Neutrophil (primary cell): ENCODE results near the gene ING3.

ENCODE experiments used
- H3K27ac ChIP-seq: fragments of 200-600 bp; sonication (generic); 2 replicates; pipeline ENCODE4 v1.5.1; 2016; ENCODE audit warnings: mild to moderate bottlenecking, moderate library complexity
- H3K27me3 ChIP-seq: fragments of 200-600 bp; sonication (generic); 2 replicates; pipeline ENCODE4 v1.6.0; 2016; ENCODE audit warnings: mild to moderate bottlenecking
- H3K36me3 ChIP-seq: fragments of 200-600 bp; sonication (generic); 2 replicates; pipeline ENCODE4 v1.5.1; 2017
- H3K4me1 ChIP-seq, 2 experiments: fragments of 200-600 bp in 1 of 2; sonication (generic) in 1 of 2; 1 replicate in 1 of 2; 2 replicates in 1 of 2; pipeline versions ENCODE4 v1.5.1 to v1.6.1; 2013 to 2016; ENCODE audit warnings: low read depth in 1 of 2, low read length in 1 of 2, mild to moderate bottlenecking in 1 of 2, moderate library complexity in 1 of 2; ENCODE audit not compliant: control insufficient read depth in 1 of 2, insufficient read depth in 1 of 2
- H3K4me3 ChIP-seq, 2 experiments: fragments of 200-600 bp in 1 of 2; sonication (generic) in 1 of 2; 1 replicate in 1 of 2; 2 replicates in 1 of 2; pipeline ENCODE4 v1.5.1; 2013 to 2016; ENCODE audit warnings: low read depth in 1 of 2, low read length in 1 of 2, mild to moderate bottlenecking in 1 of 2, moderate library complexity in 1 of 2
- H3K9me3 ChIP-seq: fragments of 200-600 bp; sonication (generic); 2 replicates; pipeline ENCODE4 v1.5.1; 2016
- TF ChIP-seq, protein P1 (sequence below): fragments of 200-600 bp; sonication (generic); IDR thresholded peaks from 2 replicates; pipeline ENCODE4 v1.5.1; 2016; ENCODE audit warnings: antibody characterized with exemption

ING3 gene

DNA sequence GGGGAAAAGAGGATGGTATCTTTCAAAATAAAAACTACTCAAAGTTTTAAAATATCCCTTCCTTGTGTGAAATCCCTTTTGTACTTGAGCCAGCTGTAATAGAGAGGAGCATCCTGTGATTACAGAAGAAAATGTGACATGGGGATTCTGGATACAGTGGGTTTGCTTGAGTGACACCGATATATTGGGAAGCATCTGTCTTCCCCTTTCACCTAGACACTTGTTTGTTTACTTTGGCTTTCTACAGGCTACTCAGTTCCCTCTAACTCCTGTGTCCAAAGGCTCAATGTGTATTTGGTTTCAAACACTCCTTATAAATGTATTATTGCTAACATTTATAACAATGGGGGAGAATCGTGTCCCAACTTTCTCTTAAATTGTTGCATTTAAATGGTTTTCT lies 62.3 kb downstream of the ING3 start:
- TF ChIP-seq, protein P1, sequence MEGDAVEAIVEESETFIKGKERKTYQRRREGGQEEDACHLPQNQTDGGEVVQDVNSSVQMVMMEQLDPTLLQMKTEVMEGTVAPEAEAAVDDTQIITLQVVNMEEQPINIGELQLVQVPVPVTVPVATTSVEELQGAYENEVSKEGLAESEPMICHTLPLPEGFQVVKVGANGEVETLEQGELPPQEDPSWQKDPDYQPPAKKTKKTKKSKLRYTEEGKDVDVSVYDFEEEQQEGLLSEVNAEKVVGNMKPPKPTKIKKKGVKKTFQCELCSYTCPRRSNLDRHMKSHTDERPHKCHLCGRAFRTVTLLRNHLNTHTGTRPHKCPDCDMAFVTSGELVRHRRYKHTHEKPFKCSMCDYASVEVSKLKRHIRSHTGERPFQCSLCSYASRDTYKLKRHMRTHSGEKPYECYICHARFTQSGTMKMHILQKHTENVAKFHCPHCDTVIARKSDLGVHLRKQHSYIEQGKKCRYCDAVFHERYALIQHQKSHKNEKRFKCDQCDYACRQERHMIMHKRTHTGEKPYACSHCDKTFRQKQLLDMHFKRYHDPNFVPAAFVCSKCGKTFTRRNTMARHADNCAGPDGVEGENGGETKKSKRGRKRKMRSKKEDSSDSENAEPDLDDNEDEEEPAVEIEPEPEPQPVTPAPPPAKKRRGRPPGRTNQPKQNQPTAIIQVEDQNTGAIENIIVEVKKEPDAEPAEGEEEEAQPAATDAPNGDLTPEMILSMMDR: no peak
- H3K4me3 ChIP-seq: no peak overlapping the region
- no peaks in the 10 kb centered on the region for H3K4me1 ChIP-seq
- no peaks in the 10 kb centered on the region for H3K9me3 ChIP-seq
- no peak overlapping the region for H3K27ac ChIP-seq
- H3K36me3 ChIP-seq: no peaks in the 10 kb centered on the region
- H3K27me3 ChIP-seq: peaks cover 14% of the 10 kb centered on the region

DNA sequence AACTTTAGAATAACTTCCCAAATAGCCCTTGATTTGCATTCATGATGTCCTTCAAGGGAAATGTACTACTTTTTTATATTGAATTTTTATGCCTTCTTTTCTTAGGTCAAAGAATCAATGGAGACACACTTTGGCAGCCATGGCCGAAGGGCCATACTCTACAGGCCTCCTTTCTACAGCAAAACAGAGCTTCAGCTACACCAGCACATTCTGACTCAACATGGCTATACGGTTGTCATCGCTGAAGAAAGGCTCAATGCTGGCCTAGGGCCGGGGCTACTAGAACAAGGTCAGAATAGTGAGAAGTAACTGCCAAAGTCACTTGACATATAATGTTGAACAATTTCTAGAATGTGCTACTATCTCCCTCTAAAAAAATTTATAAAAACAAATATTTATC lies 65.0 kb downstream of the ING3 start:
- H3K4me3 ChIP-seq: no peak overlapping the region
- TF ChIP-seq, protein P1: no peak
- no peaks in the 10 kb centered on the region for H3K27me3 ChIP-seq
- no peaks in the 10 kb centered on the region for H3K4me1 ChIP-seq
- no peaks in the 10 kb centered on the region for H3K36me3 ChIP-seq
- H3K27ac ChIP-seq: no peak overlapping the region
- no peaks in the 10 kb centered on the region for H3K9me3 ChIP-seq

DNA sequence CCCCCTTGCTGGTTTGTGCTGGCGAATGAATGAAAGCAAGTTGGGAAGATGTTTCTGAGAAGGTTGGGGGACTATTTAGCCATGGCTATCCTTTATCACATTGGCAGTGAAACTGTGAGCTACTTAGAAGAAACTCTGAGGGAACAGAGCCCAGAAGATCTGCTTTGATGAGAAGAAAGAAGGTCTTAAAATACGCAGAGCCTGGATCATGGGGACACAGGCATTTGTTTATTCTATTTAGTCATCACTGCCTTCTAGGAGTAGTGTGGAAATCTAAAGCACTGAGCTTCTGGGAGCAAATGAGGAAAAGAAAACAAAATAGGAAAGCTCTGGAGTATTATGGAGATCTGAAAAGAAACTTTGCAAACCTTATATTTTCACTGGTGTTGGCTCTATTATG lies 66.4 kb downstream of the ING3 start:
- TF ChIP-seq, protein P1: no peak
- no peaks in the 10 kb centered on the region for H3K9me3 ChIP-seq
- no peak overlapping the region for H3K27ac ChIP-seq
- H3K4me3 ChIP-seq: no peak overlapping the region
- H3K4me1 ChIP-seq: no peaks in the 10 kb centered on the region
- H3K36me3 ChIP-seq: no peaks in the 10 kb centered on the region
- no peaks in the 10 kb centered on the region for H3K27me3 ChIP-seq

DNA sequence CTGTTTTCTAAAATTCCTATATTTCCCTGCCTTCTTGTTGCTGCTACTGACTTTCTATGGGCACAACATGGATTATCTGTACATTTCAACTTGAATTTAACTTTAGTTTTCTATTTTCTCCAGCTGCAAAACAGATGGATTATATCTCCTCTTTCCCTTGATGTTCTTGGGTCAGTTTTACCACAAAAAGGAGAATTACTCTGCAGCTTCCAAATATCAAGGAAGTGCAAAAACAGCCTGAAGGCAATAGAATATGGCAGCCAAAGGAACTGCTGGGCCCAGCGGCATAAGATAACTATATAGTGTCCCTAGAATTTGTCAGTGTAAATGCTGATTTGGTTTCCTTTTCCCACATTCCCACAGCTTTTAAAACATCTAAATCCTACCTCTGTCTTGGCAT lies 67.0 kb downstream of the ING3 start:
- H3K27me3 ChIP-seq: no peaks in the 10 kb centered on the region
- no peaks in the 10 kb centered on the region for H3K36me3 ChIP-seq
- TF ChIP-seq, protein P1: no peak
- no peaks in the 10 kb centered on the region for H3K4me1 ChIP-seq
- H3K27ac ChIP-seq: no peak overlapping the region
- H3K4me3 ChIP-seq: no peak overlapping the region
- H3K9me3 ChIP-seq: no peaks in the 10 kb centered on the region

DNA sequence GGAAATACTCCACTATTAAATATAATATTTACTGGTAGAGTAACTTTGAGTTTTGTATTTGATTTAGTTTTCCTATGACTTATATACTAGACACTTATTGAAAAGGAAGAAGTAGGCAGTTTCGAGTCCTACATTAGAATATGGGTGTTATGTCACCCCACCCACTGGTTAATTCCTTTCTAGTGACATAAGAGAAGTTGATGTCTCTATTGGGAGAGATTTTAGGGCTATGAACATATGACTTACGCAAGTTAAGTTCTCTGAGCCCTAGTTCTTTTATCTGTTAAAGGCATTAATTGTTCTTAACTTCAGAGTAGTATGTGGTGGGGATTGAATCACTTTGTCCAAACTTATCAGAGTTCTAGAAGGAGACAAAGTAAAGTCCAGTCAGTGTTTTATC lies 68.4 kb downstream of the ING3 start:
- no peaks in the 10 kb centered on the region for H3K36me3 ChIP-seq
- TF ChIP-seq, protein P1: no peak
- no peaks in the 10 kb centered on the region for H3K4me1 ChIP-seq
- no peaks in the 10 kb centered on the region for H3K27me3 ChIP-seq
- no peaks in the 10 kb centered on the region for H3K9me3 ChIP-seq
- no peak overlapping the region for H3K27ac ChIP-seq
- H3K4me3 ChIP-seq: no peak overlapping the region
